ENCODE results near the gene IL1R1.

The IL1R1 gene

GRCh38 chr2:102208774-102209173, 66.2 kb downstream of the IL1R1 start:
- H2AFZ ChIP-seq (ENCODE audit: low read length): no peak overlapping the region

GRCh38 chr2:102209474-102209873, 66.9 kb downstream of the IL1R1 start:
- no peaks in the 10 kb centered on the region for H3K79me2 ChIP-seq (ENCODE audit: insufficient read depth, low read length)
- no peaks in the 10 kb centered on the region for H3K36me3 ChIP-seq (ENCODE audit: insufficient read depth, low read length)
- H3K27me3 ChIP-seq (ENCODE audit: insufficient read depth, low read length): no peaks in the 10 kb centered on the region
- no peaks in the 10 kb centered on the region for H3F3A ChIP-seq (ENCODE audit: insufficient read depth, low read length)
- H3K27ac ChIP-seq (ENCODE audit: low read depth, low read length, poor library complexity, severe bottlenecking): no peak overlapping the region
- no peak overlapping the region for H2AFZ ChIP-seq (ENCODE audit: low read length)
- H3K4me1 ChIP-seq (ENCODE audit: insufficient read depth, low read length, severe bottlenecking): no peaks in the 10 kb centered on the region
- H4K20me1 ChIP-seq (ENCODE audit: insufficient read depth, low read length): no peaks in the 10 kb centered on the region
- H3K4me2 ChIP-seq (ENCODE audit: low read length): no peak overlapping the region
- no peaks in the 10 kb centered on the region for H3K9me3 ChIP-seq (ENCODE audit: low read length)
- H3K9me2 ChIP-seq (ENCODE audit: low read depth, low read length): no peaks in the 10 kb centered on the region
- no peak overlapping the region for H3K9ac ChIP-seq (ENCODE audit: low read length)
- no peak overlapping the region for H3K4me3 ChIP-seq (ENCODE audit: low read depth, low read length, poor library complexity, severe bottlenecking)
- TF ChIP-seq CTCF (IDR thresholded peaks at IDR 0.05; ENCODE audit: low read length) (no peak), EZH2 (IDR thresholded peaks at IDR 0.05; ENCODE audit: borderline replicate concordance, low read length) (no peak)

More at GRCh38 chr2:102208774-102209173, 66.2 kb downstream of the IL1R1 start:
- Histone ChIP-seq H4K20me1 (ENCODE audit: insufficient read depth, low read length) (no peaks in the 10 kb centered on the region), H3F3A (ENCODE audit: insufficient read depth, low read length) (no peaks in the 10 kb centered on the region), H3K9ac (ENCODE audit: low read length) (no peak overlapping the region), H3K9me2 (ENCODE audit: low read depth, low read length) (no peaks in the 10 kb centered on the region), H3K4me1 (ENCODE audit: insufficient read depth, low read length, severe bottlenecking) (no peaks in the 10 kb centered on the region), H3K36me3 (ENCODE audit: insufficient read depth, low read length) (no peaks in the 10 kb centered on the region), H3K4me2 (ENCODE audit: low read length) (no peak overlapping the region), H3K79me2 (ENCODE audit: insufficient read depth, low read length) (no peaks in the 10 kb centered on the region), H3K27me3 (ENCODE audit: insufficient read depth, low read length) (no peaks in the 10 kb centered on the region), H3K4me3 (ENCODE audit: low read depth, low read length, poor library complexity, severe bottlenecking) (no peak overlapping the region), H3K9me3 (ENCODE audit: low read length) (no peaks in the 10 kb centered on the region), H3K27ac (ENCODE audit: low read depth, low read length, poor library complexity, severe bottlenecking) (no peak overlapping the region)
- TF ChIP-seq EZH2 (IDR thresholded peaks at IDR 0.05; ENCODE audit: borderline replicate concordance, low read length) (no peak), CTCF (IDR thresholded peaks at IDR 0.05; ENCODE audit: low read length) (no peak)

- H4K20me1 ChIP-seq (ENCODE audit: insufficient read depth, low read length): no peaks in the 10 kb centered on the region
- no peak overlapping the region for H3K4me2 ChIP-seq (ENCODE audit: low read length)
- no peaks in the 10 kb centered on the region for H3K36me3 ChIP-seq (ENCODE audit: insufficient read depth, low read length)
- H3K9me2 ChIP-seq (ENCODE audit: low read depth, low read length): no peaks in the 10 kb centered on the region
- H3K27ac ChIP-seq (ENCODE audit: low read depth, low read length, poor library complexity, severe bottlenecking): no peak overlapping the region
- H3K4me3 ChIP-seq (ENCODE audit: low read depth, low read length, poor library complexity, severe bottlenecking): no peak overlapping the region
- TF ChIP-seq CTCF (IDR thresholded peaks at IDR 0.05; ENCODE audit: low read length): no peak
- TF ChIP-seq EZH2 (IDR thresholded peaks at IDR 0.05; ENCODE audit: borderline replicate concordance, low read length): no peak
- H3K9ac ChIP-seq (ENCODE audit: low read length): no peak overlapping the region
- H3K4me1 ChIP-seq (ENCODE audit: insufficient read depth, low read length, severe bottlenecking): no peaks in the 10 kb centered on the region
- no peaks in the 10 kb centered on the region for H3F3A ChIP-seq (ENCODE audit: insufficient read depth, low read length)
- 0 out of 2 replicates have a peak, but pooled peaks cover 9% of the 10 kb centered on the region for H3K9me3 ChIP-seq (ENCODE audit: low read length)
- no peaks in the 10 kb centered on the region for H3K27me3 ChIP-seq (ENCODE audit: insufficient read depth, low read length)
- no peak overlapping the region for H2AFZ ChIP-seq (ENCODE audit: low read length)
- H3K79me2 ChIP-seq (ENCODE audit: insufficient read depth, low read length): no peaks in the 10 kb centered on the region
These were observed 74.5 kb downstream of the IL1R1 start for GRCh38 chr2:102217032-102217431.

Data from OCI-LY1 (cell line).